WTC11 (cell line): ENCODE data around the gene HIVEP2. TPM values are rescaled to one million over a fixed set of nuclear protein-coding genes. Genes with fewer than 3 reads are reported as not detected.

Experiments
- ATAC-seq: fragments of 200-7000 bp; cut with Tn5 transposase; 2 replicates; pipeline ENCODE4 v1.10.0; 2021; ENCODE audit warnings: mild to moderate bottlenecking, moderate library complexity
- CTCF ChIA-PET: fragments of 300-600 bp; sonication (Branson Sonifier 250); formaldehyde crosslinking; loops from one replicate; lab custom pipeline; 2021; ENCODE audit warnings: antibody characterized with exemption; lab: Charles Lee
- POLR2A ChIA-PET: fragments of 350-600 bp; sonication (Branson Sonifier 250); formaldehyde crosslinking; loops from one replicate; lab custom pipeline; 2021; ENCODE audit warnings: antibody characterized with exemption; lab: Charles Lee
- DNase-seq: peaks from one replicate; pipeline ENCODE4 v3.0.0; 2021; ENCODE audit warnings: low spot score
- H3K27ac Mint-ChIP-seq: 2 replicates; pipeline ENCODE4 v1.8.0; 2021; ENCODE audit warnings: mixed read lengths
- H3K27me3 Mint-ChIP-seq: 2 replicates; pipeline ENCODE4 v1.8.0; 2021; ENCODE audit warnings: low read depth, mild to moderate bottlenecking, moderate library complexity, mixed read lengths
- H3K36me3 Mint-ChIP-seq: 2 replicates; pipeline ENCODE4 v1.8.0; 2021; ENCODE audit warnings: mixed read lengths
- H3K4me1 Mint-ChIP-seq: 2 replicates; pipeline ENCODE4 v1.8.0; 2022; ENCODE audit warnings: mixed read lengths
- H3K4me3 Mint-ChIP-seq: 2 replicates; pipeline ENCODE4 v1.8.0; 2021; ENCODE audit warnings: mild to moderate bottlenecking, moderate library complexity, mixed read lengths
- H3K9me3 Mint-ChIP-seq: 2 replicates; pipeline ENCODE4 v1.8.0; 2021; ENCODE audit warnings: mixed read lengths
- CBFB ChIP-seq: sonication (generic); formaldehyde crosslinking; IDR thresholded peaks from 2 replicates; pipeline ENCODE4 v1.8.1; 2022; ENCODE audit warnings: mild to moderate bottlenecking, low read depth, missing genetic modification reagents
- ETV6 ChIP-seq: sonication (generic); formaldehyde crosslinking; IDR thresholded peaks from 2 replicates; pipeline ENCODE4 v1.8.1; 2022; ENCODE audit warnings: mild to moderate bottlenecking, missing genetic modification reagents
- MXD4 ChIP-seq: fragments of 250-450 bp; sonication (Bioruptor Pico); IDR thresholded peaks from 2 replicates; pipeline ENCODE4 v1.8.0; 2021; ENCODE audit warnings: mild to moderate bottlenecking, moderate library complexity, borderline replicate concordance
- NR1H2 ChIP-seq: sonication (generic); formaldehyde crosslinking; IDR thresholded peaks from 2 replicates; pipeline ENCODE4 v1.9.0; 2021; ENCODE audit warnings: mild to moderate bottlenecking, moderate library complexity, missing genetic modification reagents
- SMAD3 ChIP-seq: sonication (generic); formaldehyde crosslinking; IDR thresholded peaks from 2 replicates; pipeline ENCODE4 v1.8.0; 2022; ENCODE audit warnings: missing genetic modification reagents, mild to moderate bottlenecking, borderline replicate concordance
- STAT6 ChIP-seq: sonication (generic); formaldehyde crosslinking; conservative IDR thresholded peaks from 2 replicates; pipeline ENCODE4 v1.8.1; 2023; ENCODE audit warnings: mild to moderate bottlenecking, low read depth, missing genetic modification reagents, moderate library complexity
- TCF7 ChIP-seq: sonication (generic); formaldehyde crosslinking; IDR thresholded peaks from 2 replicates; pipeline ENCODE4 v1.8.0; 2022; ENCODE audit warnings: mild to moderate bottlenecking, low read depth, missing genetic modification reagents, moderate library complexity
- ZMAT4 ChIP-seq: fragments of 250-450 bp; sonication (Bioruptor Pico); IDR thresholded peaks from 2 replicates; pipeline ENCODE4 v1.9.0; 2021; ENCODE audit warnings: mild to moderate bottlenecking
- ZNF317 ChIP-seq: sonication (generic); formaldehyde crosslinking; IDR thresholded peaks from 2 replicates; pipeline ENCODE4 v1.8.1; 2023; ENCODE audit warnings: low read depth, mild to moderate bottlenecking, moderate library complexity, missing genetic modification reagents, borderline replicate concordance
- ZNF532 ChIP-seq: fragments of 250-450 bp; sonication (Bioruptor Pico); IDR thresholded peaks from 2 replicates; pipeline ENCODE4 v1.9.0; 2021; ENCODE audit warnings: mild to moderate bottlenecking, borderline replicate concordance
- ZSCAN18 ChIP-seq: fragments of 250-450 bp; sonication (Bioruptor Pico); IDR thresholded peaks from 2 replicates; pipeline ENCODE4 v2.1.2; 2022; ENCODE audit warnings: mild to moderate bottlenecking, moderate library complexity
- total RNA-seq: library from RNA; stranded (reverse); gene quantifications from 3 replicates; pipeline ENCODE4 v1.2.3, GENCODE V29; 2021

HIVEP2 gene
- total RNA-seq, 1 experiment from 2014 or later: 11.5 TPM

GRCh38 chr6:142721215-142721920 is 223.6 kb downstream of the HIVEP2 start:
- no peak for TF ChIP-seq ZNF532 (CRISPR knock-in tag)
- POLR2A ChIA-PET: no interaction called here
- Mint-ChIP-seq H3K9me3 (peaks cover 8% of the 10 kb centered on the region), H3K36me3 (no peaks in the 10 kb centered on the region), H3K27me3 (no peaks in the 10 kb centered on the region), H3K27ac (no peak overlapping the region), H3K4me3 (no peak overlapping the region), H3K4me1 (peaks cover 8% of the 10 kb centered on the region)
- DNase-seq: no peak
- ATAC-seq: no peak
- CTCF ChIA-PET: no interaction called here

- no peak overlapping the region for H3K4me3 Mint-ChIP-seq
- no peaks in the 10 kb centered on the region for H3K27me3 Mint-ChIP-seq
- POLR2A ChIA-PET: no interaction called here
- CTCF ChIA-PET: interaction anchor here (0.9 kb wide), 1 partner anchor 20 kb away, joined by 3 read pairs; no protein-coding TSS in a partner anchor
- H3K27ac Mint-ChIP-seq: no peak overlapping the region
- no peak for DNase-seq
- peaks cover 15% of the 10 kb centered on the region for H3K4me1 Mint-ChIP-seq
- TF ChIP-seq NR1H2 (no peak), ZNF317 (CRISPR knock-in tag) (no peak), SMAD3 (CRISPR knock-in tag) (no peak), ZNF532 (CRISPR knock-in tag) (no peak), ETV6 (CRISPR knock-in tag) (no peak), ZSCAN18 (no peak), ZMAT4 (CRISPR knock-in tag) (no peak), STAT6 (CRISPR knock-in tag) (no peak), CBFB (CRISPR knock-in tag) (no peak), TCF7 (CRISPR knock-in tag) (no peak), MXD4 (CRISPR knock-in tag) (no peak)
- TF ChIP-seq, all 79 proteins: peak for 0
- H3K36me3 Mint-ChIP-seq: no peaks in the 10 kb centered on the region
- no peak for ATAC-seq
- peaks cover 8% of the 10 kb centered on the region for H3K9me3 Mint-ChIP-seq
These were observed 226.2 kb downstream of the HIVEP2 start for GRCh38 chr6:142718667-142719191.
